GM12801 (cell line): ENCODE measurements around the gene ALDH16A1.
A peak's percentile ranks its signal among the peaks of the same experiment; 100 is the strongest.

Experiments
- CTCF ChIP-seq: IDR thresholded peaks from one replicate; pipeline ENCODE4 v1.5.1; 2011; ENCODE audit warnings: control low read depth; ENCODE audit not compliant: insufficient read length; ENCODE audit errors: extremely low read depth

ALDH16A1 gene

GRCh38 chr19:49465371-49465770, 12.3 kb downstream of the ALDH16A1 start:
- TF ChIP-seq CTCF, result no peak

- TF ChIP-seq CTCF, result no peak
Observed at GRCh38 chr19:49468199-49468598, 15.2 kb downstream of the ALDH16A1 start.

GRCh38 chr19:49468746-49469447, 15.9 kb downstream of the ALDH16A1 start:
- TF ChIP-seq CTCF, result no peak

- TF ChIP-seq CTCF, result no peak
Observed at GRCh38 chr19:49469828-49470614, 17.0 kb downstream of the ALDH16A1 start.

GRCh38 chr19:49470615-49470978, 17.6 kb downstream of the ALDH16A1 start:
- TF ChIP-seq CTCF, result no peak

- no peak for TF ChIP-seq CTCF
Observed at GRCh38 chr19:49472936-49473335, 19.9 kb downstream of the ALDH16A1 start.

- peak; percentile 36 for TF ChIP-seq CTCF
Observed at GRCh38 chr19:49473868-49474541, 21.0 kb downstream of the ALDH16A1 start, which contains the start of gene FLT3LG. Gene FLT3LG (plus strand): TSS chr19:49474215. CDS start chr19:49474640, 425 bp downstream.
